HG02970 (cell line): ENCODE results near the gene DPY30.
A peak's percentile ranks its signal among the peaks of the same experiment; 100 is the strongest.
"Not testable (repeated sequence)": the region's sequence is repeated elsewhere in the genome, so short reads cannot be mapped to it uniquely, and the experiment has no call there.

Experiments used
- ATAC-seq: cut with Tn5 transposase; IDR thresholded peaks from one replicate; pipeline ENCODE4 v1.9.1; 2021; ENCODE audit warnings: mild to moderate bottlenecking, moderate library complexity, moderate number of reproducible peaks; ENCODE audit not compliant: unreplicated experiment, low FRiP score

The DPY30 gene

DNA sequence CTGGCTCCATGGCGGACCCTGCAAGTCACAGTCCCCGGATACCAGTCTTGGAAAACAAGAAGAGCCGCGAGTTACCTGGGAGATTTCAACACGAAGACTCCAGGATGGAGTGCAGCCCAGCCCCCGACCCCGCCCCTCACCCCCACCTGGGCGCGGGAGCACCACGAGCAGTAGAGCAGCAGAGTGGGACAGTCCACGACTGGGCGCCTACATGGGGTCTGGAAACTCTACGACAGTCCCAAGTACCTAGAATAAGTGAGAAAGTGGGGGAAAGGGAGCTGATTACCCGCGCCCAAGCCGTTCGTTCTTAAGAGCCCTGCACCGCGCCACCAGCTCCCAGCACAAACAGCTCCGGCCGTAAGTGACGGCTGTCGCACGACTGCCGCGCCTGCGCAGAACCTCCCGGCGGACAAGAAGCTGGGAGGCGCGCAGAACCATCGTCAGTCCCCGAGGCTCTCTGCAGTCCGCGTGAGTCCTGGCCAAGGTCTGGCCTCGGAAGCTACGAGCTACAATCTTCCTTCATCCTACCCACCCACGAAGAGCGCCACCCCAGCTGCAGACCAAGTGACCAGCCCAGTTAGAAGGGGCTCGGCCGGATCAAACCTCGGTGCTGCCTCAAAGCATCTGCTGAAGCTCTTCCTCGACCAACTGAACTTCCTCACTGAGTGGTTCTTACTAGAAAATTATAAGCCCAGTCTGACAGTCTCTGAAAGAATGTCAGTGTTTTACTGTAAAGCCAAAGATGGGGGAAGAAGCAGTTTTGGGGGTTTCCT is at the start of gene DPY30:
Gene DPY30, minus strand, starts transcription at position 359 of the 773 bp plus-strand sequence. Its CDS starts 349 bp downstream, at position 10.
- ATAC-seq, result peak; percentile 91

- ATAC-seq, result no peak
Measured at GRCh38 chr2:32074134-32074506, 34.5 kb upstream of the DPY30 start.

DNA sequence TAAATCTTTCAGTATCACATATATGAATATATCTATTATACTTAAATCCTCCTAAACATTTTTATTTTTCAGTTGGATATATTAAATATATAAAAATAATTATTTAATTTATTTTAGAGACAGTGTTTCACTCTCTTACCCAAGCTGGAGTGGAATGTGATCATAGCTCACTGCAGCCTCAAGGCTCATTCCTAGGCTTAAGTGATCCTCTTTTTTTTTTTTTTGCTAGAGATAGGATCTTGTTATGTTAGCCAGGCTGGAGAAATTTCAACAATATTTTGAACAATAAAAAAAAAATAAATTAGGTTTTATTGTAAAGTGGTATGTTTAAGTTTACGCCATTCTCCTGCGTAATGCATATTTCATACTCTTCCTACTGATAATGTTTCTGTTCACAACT is 27.9 kb upstream of the DPY30 start:
- no peak for ATAC-seq

GRCh38 chr2:32064713-32065112 is 25.1 kb upstream of the DPY30 start:
- no peak for ATAC-seq

DNA sequence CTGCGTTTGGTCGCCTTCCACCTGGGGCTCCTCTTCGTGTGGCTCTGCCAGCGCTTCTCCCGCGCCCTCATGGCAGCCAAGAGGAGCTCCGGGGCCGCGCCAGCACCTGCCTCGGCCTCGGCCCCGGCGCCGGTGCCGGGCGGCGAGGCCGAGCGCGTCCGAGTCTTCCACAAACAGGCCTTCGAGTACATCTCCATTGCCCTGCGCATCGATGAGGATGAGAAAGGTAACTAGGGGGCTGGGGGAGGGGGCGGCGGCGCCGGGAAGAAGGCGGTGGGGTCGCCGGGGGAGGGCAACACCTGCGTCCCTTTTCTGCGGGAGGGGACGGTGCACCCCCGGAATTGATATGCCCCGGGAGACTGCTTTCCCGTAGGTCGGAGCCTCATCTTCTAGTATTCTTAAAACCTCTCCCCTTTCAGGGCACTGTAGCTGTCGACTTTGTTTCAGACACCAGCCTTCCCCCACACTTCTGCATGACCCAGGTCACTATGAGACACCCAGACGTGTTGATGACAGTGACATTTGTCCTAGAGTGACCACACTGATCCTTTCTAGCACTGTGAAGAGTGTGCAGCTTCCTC is 24.5 kb upstream of the DPY30 start:
- ATAC-seq, result no peak

- peak; percentile 97 for ATAC-seq
Measured at GRCh38 chr2:32063310-32064020, 23.9 kb upstream of the DPY30 start, which contains the start of gene SPAST. Gene SPAST (plus strand): TSS chr2:32063556. CDS start chr2:32063832, 276 bp downstream.

DNA sequence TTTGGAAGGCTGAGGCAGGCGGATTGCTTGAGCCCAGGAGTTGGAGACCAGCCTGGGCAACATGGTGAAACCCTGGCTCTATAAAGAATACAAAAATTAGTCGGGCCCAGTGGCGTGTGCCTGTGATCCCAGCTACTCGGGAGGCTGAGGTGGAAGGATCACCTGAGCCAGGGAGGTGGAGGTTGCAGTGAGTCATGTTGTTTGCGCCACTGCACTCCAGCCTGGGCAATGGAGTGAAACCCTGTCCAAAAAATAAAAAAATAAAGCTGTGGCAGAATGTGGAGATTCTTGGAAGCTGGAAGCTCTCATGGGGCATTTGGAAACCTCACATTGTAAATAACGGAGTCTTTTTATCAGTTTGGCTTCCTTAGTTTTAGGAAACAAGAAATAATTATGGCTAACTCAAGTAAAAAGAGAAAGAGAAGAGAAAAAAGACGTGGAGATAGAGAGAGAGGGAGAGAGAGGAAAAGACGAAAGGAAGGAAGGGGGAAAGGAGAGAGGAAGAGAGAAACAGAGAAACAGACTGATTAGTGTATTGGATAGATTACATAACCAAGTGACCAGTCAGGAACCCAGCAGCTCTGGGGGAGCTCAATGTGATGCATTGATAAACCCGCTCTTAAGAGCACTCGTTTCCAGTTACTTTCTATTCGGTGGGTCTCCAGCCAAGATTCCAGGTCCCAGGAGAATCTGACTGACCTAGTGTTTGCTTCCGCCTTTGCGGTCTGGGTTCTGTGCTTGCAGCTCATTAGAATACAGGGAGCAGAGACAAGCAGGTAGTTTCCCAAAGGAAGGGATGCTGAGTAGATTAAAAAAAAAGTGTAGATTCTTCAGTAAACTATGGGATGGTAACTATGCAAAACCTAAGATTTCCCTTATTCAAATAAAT is 22.6 kb upstream of the DPY30 start:
- no peak for ATAC-seq

DNA sequence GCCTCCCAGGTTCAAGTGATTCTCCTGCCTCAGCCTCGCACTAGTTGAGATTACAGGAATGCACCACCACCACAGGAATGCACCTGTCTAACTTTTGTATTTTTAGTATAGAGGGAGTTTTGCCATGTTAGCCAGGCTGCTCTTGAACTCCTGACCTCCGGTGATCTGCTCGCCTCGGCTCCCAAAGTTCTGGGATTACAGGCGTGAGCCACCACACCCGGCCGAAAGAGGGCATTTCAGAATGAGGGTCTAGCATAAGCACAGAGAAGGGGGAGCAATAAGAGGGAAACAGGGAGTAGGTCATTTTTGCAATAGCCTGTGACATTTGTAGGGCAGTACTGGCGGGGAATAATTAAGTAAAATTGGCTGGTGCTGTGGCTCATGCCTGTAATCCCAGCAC is 21.8 kb upstream of the DPY30 start:
- no peak for ATAC-seq

DNA sequence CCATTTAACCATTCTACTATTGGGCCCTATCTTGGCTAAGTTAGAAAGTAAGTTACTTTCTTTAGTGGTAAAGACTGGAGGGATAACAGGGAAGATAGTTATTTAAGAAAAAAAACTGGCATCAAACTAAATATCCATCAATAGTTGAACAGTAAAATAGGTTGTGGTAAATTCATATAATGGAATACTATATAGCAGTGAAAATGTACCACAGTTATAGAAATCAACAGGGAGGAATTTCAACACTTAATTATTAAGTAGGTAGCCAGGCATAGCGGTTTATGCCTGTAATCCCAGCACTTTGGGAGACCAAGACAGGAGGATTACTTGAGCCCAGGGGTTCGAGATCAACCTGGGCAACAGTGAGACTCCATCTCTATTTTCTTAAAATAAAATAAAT is 20.7 kb upstream of the DPY30 start:
- ATAC-seq, result no peak

GRCh38 chr2:32058130-32058529 is 18.5 kb upstream of the DPY30 start:
- ATAC-seq, result no peak

DNA sequence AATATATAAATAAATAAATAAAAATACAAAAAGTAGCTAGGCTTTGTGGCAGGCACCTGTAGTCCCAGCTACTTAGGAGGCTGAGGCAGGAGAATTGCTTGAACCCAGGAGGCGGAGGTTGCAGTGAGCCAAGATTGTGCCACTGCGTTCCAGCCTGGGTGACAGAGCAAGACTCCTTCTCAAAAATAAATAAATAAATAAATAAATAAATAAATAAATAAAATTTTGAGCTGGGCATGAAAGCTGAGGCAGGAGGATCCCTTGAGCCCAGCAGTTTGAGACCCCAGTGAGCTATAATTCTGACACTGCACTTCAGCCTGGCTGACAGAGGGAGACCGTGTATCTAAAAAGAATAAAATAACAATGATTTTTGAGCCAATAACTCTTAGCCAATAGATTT is 15.0 kb upstream of the DPY30 start:
- not testable (repeated sequence) for ATAC-seq

DNA sequence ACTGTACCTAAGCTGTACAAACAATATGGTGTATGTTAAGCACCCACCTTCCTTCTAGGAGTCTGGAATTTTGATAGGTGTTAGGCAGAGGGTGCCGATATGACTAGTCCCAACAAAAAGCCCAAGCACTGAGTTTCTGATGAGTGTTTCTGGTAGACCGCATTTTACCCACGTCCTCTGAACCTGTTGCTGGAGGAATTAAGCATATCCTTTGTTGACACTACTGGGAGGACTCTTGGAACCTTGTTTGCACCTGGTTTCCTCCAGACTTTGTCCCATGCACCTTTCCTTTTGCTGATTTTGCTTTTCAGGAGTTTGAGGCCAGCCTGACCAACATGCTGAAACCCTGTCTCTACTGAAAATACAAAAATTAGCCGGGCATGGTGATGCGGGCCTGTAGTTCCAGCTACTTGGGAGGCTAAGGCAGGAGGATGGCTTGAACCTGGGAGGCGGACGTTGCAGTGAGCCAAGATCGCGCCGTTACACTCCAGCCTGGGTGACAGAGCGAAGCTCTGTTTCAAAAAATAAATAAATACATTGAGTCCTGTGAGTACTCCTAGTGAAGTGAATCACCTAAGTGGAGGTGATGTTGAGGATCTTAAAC is 12.3 kb upstream of the DPY30 start:
- ATAC-seq, result no peak

- ATAC-seq, result no peak
Measured at GRCh38 chr2:32043561-32043960, 4.0 kb upstream of the DPY30 start.

GRCh38 chr2:32034198-32034887 is 5.3 kb downstream of the DPY30 start:
- not testable (repeated sequence) for ATAC-seq

DNA sequence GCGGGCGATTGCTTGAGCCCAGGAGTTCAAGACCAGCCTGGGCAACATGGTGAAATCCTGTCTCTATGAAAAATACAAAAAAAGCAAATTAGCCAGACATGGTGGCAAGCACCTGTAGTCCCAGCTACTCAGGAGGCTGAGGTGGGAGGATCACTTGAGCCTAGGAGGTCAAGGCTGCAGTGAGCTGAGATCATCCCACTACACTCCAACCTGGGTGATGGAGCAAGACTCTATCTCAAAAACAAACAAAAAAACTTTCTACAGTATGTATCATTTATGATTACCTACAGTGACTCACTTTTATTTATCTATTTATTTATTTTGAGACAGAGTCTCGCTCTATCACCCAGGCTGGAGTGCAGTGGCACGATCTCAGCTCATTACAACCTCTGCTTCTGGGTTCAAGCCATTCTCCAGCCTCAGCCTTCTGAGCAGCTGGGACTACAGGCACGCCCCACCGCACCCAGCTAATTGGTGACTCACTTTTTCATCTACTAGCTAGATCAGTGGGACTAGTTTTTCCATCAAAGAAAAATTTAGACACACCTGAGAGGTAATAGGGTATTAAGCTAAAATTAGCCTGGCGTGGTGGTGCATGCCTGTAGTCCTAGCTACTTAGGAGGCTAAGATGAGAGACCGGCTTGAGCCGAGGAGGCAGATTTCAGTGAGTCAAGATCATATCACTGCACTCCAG is 20.7 kb downstream of the DPY30 start:
- ATAC-seq, result not testable (repeated sequence)

DNA sequence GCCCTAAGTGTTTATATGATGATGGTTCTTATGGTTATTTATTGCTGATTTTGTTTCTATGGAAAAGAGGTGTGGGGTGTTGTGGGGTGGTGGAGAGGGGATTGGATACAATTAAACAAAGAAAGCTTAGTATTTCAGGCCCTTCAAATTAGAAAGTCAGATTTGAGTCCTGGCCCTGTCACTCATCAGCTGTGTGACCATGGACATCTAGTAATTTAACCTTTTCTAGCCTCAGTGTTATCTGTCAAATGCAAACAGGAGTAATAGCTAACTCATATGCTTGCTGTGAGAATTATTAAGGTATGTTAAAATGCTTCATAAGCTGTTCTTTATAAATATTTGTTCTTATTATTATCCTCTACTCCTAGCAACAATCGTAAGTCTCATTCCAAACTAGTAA is 26.7 kb downstream of the DPY30 start:
- ATAC-seq, result no peak

DNA sequence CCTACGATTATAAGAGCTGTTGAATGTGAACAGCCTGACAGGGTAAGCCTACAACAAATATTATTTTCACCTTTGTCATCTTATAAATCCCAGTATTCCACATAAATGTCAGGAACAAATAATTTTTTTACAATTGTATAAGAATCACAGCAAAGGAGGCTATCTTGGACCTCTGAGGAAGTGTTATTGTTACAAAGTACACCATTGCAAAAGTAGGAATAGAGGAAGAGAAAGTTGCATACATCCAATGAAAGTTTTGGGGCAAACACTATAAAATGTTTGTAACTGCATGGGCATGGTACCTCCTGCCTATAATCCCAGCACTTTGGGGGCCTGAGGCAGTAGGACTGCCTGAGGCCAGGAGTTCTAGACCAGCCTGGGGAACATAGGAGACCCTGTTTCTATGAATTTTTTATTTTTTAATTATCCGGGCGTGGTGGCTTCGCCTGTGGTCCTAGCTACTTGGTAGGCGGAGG is 28.1 kb downstream of the DPY30 start:
- ATAC-seq, result no peak

GRCh38 chr2:32010670-32011484 is 28.7 kb downstream of the DPY30 start, which contains the start of gene MEMO1:
Gene MEMO1 (minus strand): TSS chr2:32011008. CDS start chr2:32010247, 761 bp downstream.
- ATAC-seq, result peak; percentile 65
